Neuronal stem cell (in vitro differentiated cells): ENCODE results near the gene RBM20.
A peak's percentile ranks its signal among the peaks of the same experiment; 100 is the strongest.

Source experiments
- DNase-seq: peaks from one replicate; pipeline ENCODE4 v3.0.0-alpha.2; 2013; ENCODE audit warnings: low spot score
- H2AFZ ChIP-seq: one replicate; pipeline ENCODE4 v1.6.1; 2013; ENCODE audit warnings: mild to moderate bottlenecking, low read length, inconsistent platforms
- H2AK5ac ChIP-seq: 2 replicates; pipeline ENCODE4 v1.6.1; 2013; ENCODE audit warnings: low read depth, mild to moderate bottlenecking, inconsistent platforms, low read length, moderate library complexity, mixed read lengths
- H2BK120ac ChIP-seq: 2 replicates; pipeline ENCODE4 v1.6.1; 2013; ENCODE audit warnings: low read depth, mild to moderate bottlenecking, inconsistent platforms, low read length, moderate library complexity, mixed read lengths
- H2BK12ac ChIP-seq: one replicate; pipeline ENCODE4 v1.6.1; 2013; ENCODE audit warnings: low read length, inconsistent platforms
- H2BK15ac ChIP-seq: 2 replicates; pipeline ENCODE4 v1.6.1; 2013; ENCODE audit warnings: mild to moderate bottlenecking, low read length, inconsistent platforms, mixed read lengths
- H2BK5ac ChIP-seq: one replicate; pipeline ENCODE4 v1.6.1; 2013; ENCODE audit warnings: inconsistent platforms, mild to moderate bottlenecking, low read length, moderate library complexity
- H3K14ac ChIP-seq: one replicate; pipeline ENCODE4 v1.6.1; 2013; ENCODE audit warnings: low read length, inconsistent platforms
- H3K18ac ChIP-seq: 2 replicates; pipeline ENCODE4 v1.6.1; 2013; ENCODE audit warnings: low read length, inconsistent platforms
- H3K23ac ChIP-seq: 2 replicates; pipeline ENCODE4 v1.6.1; 2013; ENCODE audit warnings: low read depth, mild to moderate bottlenecking, mixed read lengths, low read length, inconsistent platforms; ENCODE audit not compliant: poor library complexity
- H3K27ac ChIP-seq: replicated peaks from 3 replicates; pipeline ENCODE4 v1.5.1; 2013; ENCODE audit warnings: low read length, inconsistent platforms
- H3K27me3 ChIP-seq, 3 experiments: 2 replicates each; pipeline ENCODE4 v1.6.1; 2013; ENCODE audit warnings: low read length in 3 of 3, mild to moderate bottlenecking in 2 of 3, inconsistent platforms in 1 of 3, low read depth in 1 of 3, mixed read lengths in 1 of 3, moderate library complexity in 1 of 3; ENCODE audit not compliant: control insufficient read depth in 3 of 3, insufficient read depth in 3 of 3
- H3K36me3 ChIP-seq, 2 donors: replicated peaks in 1 of 2; 2 replicates each; pipeline ENCODE4 v1.6.1; 2013; ENCODE audit warnings: low read length in 2 of 2; ENCODE audit not compliant: control insufficient read depth in 2 of 2, insufficient read depth in 2 of 2
- H3K4ac ChIP-seq: 2 replicates; pipeline ENCODE4 v1.6.1; 2013; ENCODE audit warnings: inconsistent platforms, mild to moderate bottlenecking, low read length, moderate library complexity
- H3K4me1 ChIP-seq, 2 donors: 1 replicate in 1 of 2; 2 replicates in 1 of 2; pipeline ENCODE4 v1.6.1; 2013; ENCODE audit warnings: low read length in 2 of 2, low read depth in 1 of 2; ENCODE audit not compliant: control insufficient read depth in 2 of 2, insufficient read depth in 1 of 2
- H3K4me2 ChIP-seq: one replicate; pipeline ENCODE4 v1.6.1; 2013; ENCODE audit warnings: mild to moderate bottlenecking, low read length, inconsistent platforms; ENCODE audit not compliant: insufficient read depth, poor library complexity, severe bottlenecking
- H3K4me3 ChIP-seq, 2 donors: 2 replicates each; pipeline ENCODE4 v1.5.1; 2013; ENCODE audit warnings: low read length in 2 of 2, mild to moderate bottlenecking in 2 of 2, inconsistent platforms in 1 of 2, moderate library complexity in 1 of 2
- H3K79me1 ChIP-seq: one replicate; pipeline ENCODE4 v1.6.1; 2013; ENCODE audit warnings: low read depth, mild to moderate bottlenecking, inconsistent platforms, low read length, moderate library complexity
- H3K9ac ChIP-seq: one replicate; pipeline ENCODE4 v1.6.1; 2013; ENCODE audit warnings: mild to moderate bottlenecking, low read depth, low read length, inconsistent platforms; ENCODE audit not compliant: poor library complexity
- H3K9me3 ChIP-seq, 2 donors: replicated peaks in 1 of 2; 2 replicates each; pipeline versions ENCODE3 to v1.6.1; 2013; ENCODE audit warnings: low read length in 2 of 2, mild to moderate bottlenecking in 2 of 2, inconsistent platforms in 1 of 2, low read depth in 1 of 2, mixed read lengths in 1 of 2, moderate library complexity in 1 of 2; ENCODE audit not compliant: control insufficient read depth in 2 of 2, insufficient read depth in 1 of 2
- H4K8ac ChIP-seq: one replicate; pipeline ENCODE4 v1.6.1; 2013; ENCODE audit warnings: low read depth, mild to moderate bottlenecking, inconsistent platforms, low read length, moderate library complexity
- H4K91ac ChIP-seq: one replicate; pipeline ENCODE4 v1.6.1; 2013; ENCODE audit warnings: low read length, low read depth, mild to moderate bottlenecking, inconsistent platforms; ENCODE audit not compliant: poor library complexity
- WGBS, 2 donors: extraction: QIAGEN DNeasy Blood & Tissue Kit; methylation state at CpG; one replicate each; pipeline ENCODE4 v1.1.7; 2013; ENCODE audit warnings: missing lambda C conversion rate in 2 of 2, mixed read lengths in 1 of 2; ENCODE audit not compliant: insufficient read length in 2 of 2, insufficient replicate concordance in 1 of 2; ENCODE audit errors: extremely low coverage in 2 of 2; 5-methylcytosine and 5-hydroxymethylcytosine counted together

RBM20 gene

DNA sequence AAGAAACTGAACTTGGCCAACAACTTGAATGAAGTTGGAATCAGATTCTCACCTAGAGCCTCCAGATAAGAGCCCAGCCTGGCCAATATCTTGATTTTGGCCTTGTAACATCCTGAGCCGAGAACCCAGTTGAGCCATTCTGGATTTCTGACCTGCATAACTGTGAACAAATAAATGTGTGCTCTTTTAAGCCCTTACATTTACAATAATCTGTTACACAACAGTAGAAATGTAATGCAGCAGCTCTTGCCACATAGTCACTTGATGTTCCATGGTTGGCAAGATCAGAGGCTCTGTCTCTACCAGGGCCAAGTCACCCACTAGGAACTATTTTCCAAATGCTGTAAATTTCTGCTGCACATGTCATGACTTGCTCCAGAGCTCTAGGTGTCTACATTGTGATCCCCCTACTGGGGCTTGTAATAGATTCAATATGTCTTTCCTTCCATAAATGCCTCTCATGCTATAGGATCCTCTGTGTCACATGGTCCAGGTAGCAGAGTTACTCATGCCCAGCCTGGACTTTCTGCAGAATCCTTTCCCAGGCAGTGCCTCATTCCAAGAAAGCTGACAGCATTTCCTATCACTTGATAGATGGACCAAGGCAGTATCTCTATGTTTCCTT, 11.4 kb upstream of the RBM20 start:
- no peaks in the 10 kb centered on the region for H3K36me3 ChIP-seq
- H3K4me3 ChIP-seq, result no peak overlapping the region
- H2AFZ ChIP-seq, result no peak overlapping the region
- no peak overlapping the region for H3K4me2 ChIP-seq
- no peak overlapping the region for H2BK15ac ChIP-seq
- H2BK12ac ChIP-seq, result no peak overlapping the region
- no peaks in the 10 kb centered on the region for H3K79me1 ChIP-seq
- H2BK5ac ChIP-seq, result no peak overlapping the region
- no peak for DNase-seq
- peaks cover 0 to 16% of the 10 kb centered on the region in 2 donors for H3K4me1 ChIP-seq
- H4K8ac ChIP-seq, result no peak overlapping the region
- H3K9ac ChIP-seq, result no peak overlapping the region
- H3K14ac ChIP-seq, result no peak overlapping the region
- WGBS, 2 donors, result no CpG with 5 or more reads among the region's 1 CpG
- no peak overlapping the region for H2BK120ac ChIP-seq
- H4K91ac ChIP-seq, result no peak overlapping the region
- H3K18ac ChIP-seq, result no peak overlapping the region
- H2AK5ac ChIP-seq, result no peak overlapping the region
- H3K27me3 ChIP-seq, result peaks cover 0 to 39% (median 0%) of the 10 kb centered on the region in 3 experiments
- no peak overlapping the region for H3K4ac ChIP-seq
- no peaks in the 10 kb centered on the region for H3K9me3 ChIP-seq
- H3K27ac ChIP-seq, result no peak overlapping the region
- H3K23ac ChIP-seq, result no peak overlapping the region

DNA sequence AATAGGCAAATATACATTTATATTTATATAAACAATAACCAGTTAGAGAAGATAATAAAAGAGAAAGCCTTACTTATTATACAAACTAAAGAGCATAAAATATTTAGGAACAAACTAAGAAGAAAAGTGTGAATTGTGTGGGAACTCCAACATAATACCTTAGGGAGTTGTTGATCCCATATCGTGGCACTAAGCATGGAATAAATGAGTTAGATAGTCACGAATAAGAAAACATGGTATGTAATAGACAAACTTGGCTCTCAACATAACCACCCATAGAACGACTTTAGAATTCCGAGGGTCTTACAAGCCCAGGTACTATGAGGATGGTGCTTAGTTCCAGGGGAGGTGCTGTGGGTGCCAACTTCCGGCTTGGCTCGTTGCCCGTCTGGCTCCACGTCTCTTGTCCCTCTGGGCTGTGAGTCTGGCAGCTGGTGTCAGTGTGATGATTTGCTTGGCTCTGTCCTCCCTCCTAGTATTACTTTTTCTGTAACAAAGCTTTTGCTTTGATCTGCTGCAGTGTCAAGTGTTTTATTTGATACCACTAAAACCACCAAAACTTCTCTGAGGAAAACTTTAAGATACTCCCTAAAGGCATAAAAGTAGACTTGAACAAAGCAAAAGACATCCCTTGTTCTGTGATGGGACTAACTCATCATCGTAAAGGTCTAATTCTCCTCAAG, 9.5 kb upstream of the RBM20 start:
- Histone ChIP-seq H3K4me2 (no peak overlapping the region), H2BK5ac (no peak overlapping the region), H3K9ac (no peak overlapping the region), H3K36me3 (no peaks in the 10 kb centered on the region), H3K4me1 (peaks cover 0 to 15% of the 10 kb centered on the region in 2 donors), H3K9me3 (no peaks in the 10 kb centered on the region), H2AFZ (no peak overlapping the region), H3K79me1 (no peaks in the 10 kb centered on the region), H3K14ac (no peak overlapping the region), H3K4ac (no peak overlapping the region), H4K8ac (no peak overlapping the region), H3K27me3 (peaks cover 0 to 50% (median 0%) of the 10 kb centered on the region in 3 experiments), H2AK5ac (no peak overlapping the region), H3K18ac (no peak overlapping the region), H2BK15ac (no peak overlapping the region), H3K4me3 (no peak overlapping the region), H2BK12ac (no peak overlapping the region), H3K23ac (no peak overlapping the region), H3K27ac (no peak overlapping the region), H2BK120ac (no peak overlapping the region), H4K91ac (no peak overlapping the region)
- no peak for DNase-seq
- no CpG with 5 or more reads among the region's 9 CpGs for WGBS, 2 donors

DNA sequence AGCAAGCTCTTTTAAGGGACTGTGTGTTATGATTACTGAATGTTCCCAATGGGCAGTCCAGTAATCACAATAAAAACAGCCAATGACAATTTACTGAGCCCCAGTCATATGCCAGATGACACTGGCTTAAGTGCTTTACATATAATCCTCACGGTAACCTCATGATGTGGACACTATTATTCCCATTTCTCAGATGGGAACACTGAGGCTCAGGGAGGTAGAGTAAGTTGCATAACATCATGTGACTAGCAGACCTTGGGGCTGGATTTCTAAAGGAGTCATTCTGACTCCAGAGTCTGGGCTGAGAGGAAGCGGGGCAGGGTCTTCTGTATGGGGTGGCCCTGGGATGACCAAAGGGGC, 7.6 kb upstream of the RBM20 start:
- Histone ChIP-seq H3K79me1 (no peaks in the 10 kb centered on the region), H4K8ac (no peak overlapping the region), H3K4me2 (no peak overlapping the region), H3K4ac (no peak overlapping the region), H4K91ac (no peak overlapping the region), H3K27ac (peak overlapping the region; percentile 17), H3K9me3 (no peaks in the 10 kb centered on the region), H3K18ac (peak overlapping the region; percentile 49), H3K23ac (no peak overlapping the region), H2BK15ac (no peak overlapping the region), H2AFZ (no peak overlapping the region), H3K4me1 (peaks cover 9 to 17% of the 10 kb centered on the region in 2 donors), H3K14ac (no peak overlapping the region), H3K27me3 (peaks cover 0 to 43% (median 0%) of the 10 kb centered on the region in 3 experiments), H2BK12ac (no peak overlapping the region), H3K36me3 (no peaks in the 10 kb centered on the region), H3K9ac (no peak overlapping the region), H2AK5ac (no peak overlapping the region), H3K4me3 (no peak overlapping the region), H2BK120ac (no peak overlapping the region), H2BK5ac (no peak overlapping the region)
- DNase-seq, result no peak
- WGBS, 2 donors, result no CpG with 5 or more reads among the region's 2 CpGs

DNA sequence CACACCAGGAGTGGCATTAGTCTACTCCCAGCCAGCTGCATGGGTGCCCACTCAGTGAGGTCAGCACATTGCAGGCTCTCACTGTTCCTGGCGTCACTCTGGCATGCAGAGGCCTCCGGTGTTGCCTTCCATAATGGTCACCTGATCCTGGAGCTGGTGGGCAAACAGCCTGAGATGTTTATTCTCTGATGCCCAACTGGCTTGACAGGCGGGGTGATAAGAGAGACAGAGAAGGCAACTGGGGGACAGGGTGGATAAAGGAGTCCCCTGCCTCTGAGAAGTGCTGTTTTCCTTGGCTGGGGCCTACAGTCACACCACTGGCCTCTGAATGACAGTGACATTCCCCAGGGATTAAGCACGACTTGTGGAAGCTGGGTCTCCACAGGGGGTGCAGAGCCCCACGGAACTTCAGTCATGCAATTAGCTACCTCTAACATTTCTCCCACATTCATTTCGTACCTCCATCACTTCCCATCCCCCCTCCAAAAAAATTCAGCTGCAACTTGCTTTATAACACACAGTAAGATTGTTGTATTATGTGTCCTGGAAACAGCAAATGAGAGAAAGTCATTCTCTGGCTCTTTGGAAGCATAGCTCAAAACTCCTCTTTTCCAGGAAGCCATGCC, 7.1 kb upstream of the RBM20 start:
- Histone ChIP-seq H3K4me1 (peaks cover 13 to 17% of the 10 kb centered on the region in 2 donors), H3K36me3 (no peaks in the 10 kb centered on the region), H4K91ac (no peak overlapping the region), H3K23ac (no peak overlapping the region), H2AK5ac (no peak overlapping the region), H2BK12ac (no peak overlapping the region), H3K79me1 (no peaks in the 10 kb centered on the region), H2AFZ (peak overlapping the region; percentile 24), H3K4ac (no peak overlapping the region), H3K9ac (no peak overlapping the region), H4K8ac (no peak overlapping the region), H3K9me3 (no peaks in the 10 kb centered on the region), H2BK15ac (no peak overlapping the region), H3K4me2 (no peak overlapping the region), H2BK5ac (no peak overlapping the region), H3K4me3 (no peak overlapping the region), H3K14ac (no peak overlapping the region), H2BK120ac (no peak overlapping the region), H3K27ac (peak overlapping the region; percentile 29), H3K27me3 (peaks cover 0 to 41% (median 2%) of the 10 kb centered on the region in 3 experiments), H3K18ac (peak overlapping the region; percentile 49)
- DNase-seq, result no peak
- WGBS, 2 donors, result 0% methylated on average over 1 of the region's 6 CpGs; no CpG with 5 or more reads in 1 of the 2 donors
